Stimulated activated CD8-positive, alpha-beta memory T cell treated with anti-CD3 and anti-CD28 coated beads, Interleukin-12 subunit alpha, Interleukin-12 subunit beta, amount 100 ng/mL, for 1 hour (primary cell): ENCODE data around the gene STOX2.
"Not testable (repeated sequence)": the region's sequence is repeated elsewhere in the genome, so short reads cannot be mapped to it uniquely, and the experiment has no call there.

Experiments used
- DNase-seq: peaks from one replicate; pipeline ENCODE4 v3.0.0-alpha.2; 2020; ENCODE audit warnings: low read depth

The STOX2 gene

GRCh38 chr4:183936574-183937345, 31.7 kb downstream of the STOX2 start:
- DNase-seq = no peak

GRCh38 chr4:183940864-183941263, 35.8 kb downstream of the STOX2 start:
- DNase-seq = no peak

GRCh38 chr4:183941964-183942363, 36.9 kb downstream of the STOX2 start:
- DNase-seq = no peak

- no peak for DNase-seq
These were observed 40.6 kb downstream of the STOX2 start for GRCh38 chr4:183945741-183946140.

GRCh38 chr4:183950536-183950935, 45.4 kb downstream of the STOX2 start:
- DNase-seq = no peak

DNA sequence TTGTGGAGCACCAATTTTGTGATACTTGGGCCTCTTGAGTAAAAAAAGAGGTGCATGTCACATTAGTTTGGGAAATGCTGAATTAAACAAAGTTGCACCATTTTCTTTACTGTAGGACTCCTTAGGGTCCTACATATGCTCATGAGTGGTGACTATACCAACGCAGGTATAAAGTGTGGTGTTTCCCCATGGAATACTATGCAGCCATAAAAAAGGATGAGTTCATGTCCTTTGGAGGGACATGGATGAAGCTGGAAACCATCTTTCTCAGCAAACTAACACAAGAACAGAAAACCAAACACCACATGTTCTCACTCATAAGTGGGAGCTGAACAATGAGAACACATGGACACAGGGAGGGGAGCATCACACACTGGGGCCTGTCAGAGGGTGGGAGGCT, 47.5 kb downstream of the STOX2 start:
- not testable (repeated sequence) for DNase-seq

- DNase-seq = no peak
These were observed 54.4 kb downstream of the STOX2 start for GRCh38 chr4:183959319-183960045.

DNA sequence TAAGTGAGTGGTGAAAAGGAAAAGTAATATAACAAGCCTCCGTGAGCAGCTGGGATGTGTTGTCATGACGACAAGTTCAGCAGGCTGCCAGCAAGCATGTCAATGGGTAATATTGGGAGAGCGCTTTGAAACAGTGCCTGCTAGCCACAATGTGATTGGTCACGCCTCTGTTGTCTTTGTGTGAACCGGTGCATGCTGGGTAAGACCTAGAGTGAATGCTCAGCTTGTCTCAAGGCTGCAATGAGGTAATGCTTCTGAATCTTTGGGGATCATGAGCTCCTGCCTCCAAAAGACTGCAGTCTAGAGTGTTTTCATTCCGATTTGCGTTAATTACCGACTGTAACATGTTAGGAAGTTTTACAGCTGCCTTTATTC, 54.9 kb downstream of the STOX2 start:
- no peak for DNase-seq

- no peak for DNase-seq
These were observed 55.9 kb downstream of the STOX2 start for GRCh38 chr4:183960962-183961541.

- no peak for DNase-seq
These were observed 56.7 kb downstream of the STOX2 start for GRCh38 chr4:183961795-183962194.

- DNase-seq = no peak
These were observed 57.3 kb downstream of the STOX2 start for GRCh38 chr4:183962419-183962818.

- no peak for DNase-seq
These were observed 61.3 kb downstream of the STOX2 start for GRCh38 chr4:183966371-183966770.

DNA sequence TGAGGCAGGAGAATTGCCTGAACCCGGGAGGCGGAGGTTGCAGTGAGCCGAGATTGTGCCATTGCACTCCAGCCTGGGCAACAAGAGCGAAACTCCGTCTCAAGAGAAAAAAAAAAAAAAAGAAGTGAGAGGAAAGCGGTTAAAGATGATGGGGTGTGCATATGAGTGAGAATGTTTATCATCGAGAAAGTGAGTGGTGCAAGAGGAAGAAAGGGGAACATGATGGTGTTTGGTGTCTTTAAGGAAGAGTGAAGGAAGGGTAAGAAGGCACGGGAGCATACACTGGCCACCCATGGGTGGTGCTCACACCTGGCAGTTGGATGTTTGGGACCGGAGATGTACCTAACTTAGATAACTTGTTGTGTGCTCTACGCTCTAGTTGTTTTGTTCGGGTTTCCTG, 62.2 kb downstream of the STOX2 start:
- DNase-seq = no peak

GRCh38 chr4:183968502-183968901, 63.4 kb downstream of the STOX2 start:
- no peak for DNase-seq

- DNase-seq = no peak
These were observed 63.8 kb downstream of the STOX2 start for GRCh38 chr4:183968931-183969330.

GRCh38 chr4:183969596-183969995, 64.5 kb downstream of the STOX2 start:
- DNase-seq = no peak

DNA sequence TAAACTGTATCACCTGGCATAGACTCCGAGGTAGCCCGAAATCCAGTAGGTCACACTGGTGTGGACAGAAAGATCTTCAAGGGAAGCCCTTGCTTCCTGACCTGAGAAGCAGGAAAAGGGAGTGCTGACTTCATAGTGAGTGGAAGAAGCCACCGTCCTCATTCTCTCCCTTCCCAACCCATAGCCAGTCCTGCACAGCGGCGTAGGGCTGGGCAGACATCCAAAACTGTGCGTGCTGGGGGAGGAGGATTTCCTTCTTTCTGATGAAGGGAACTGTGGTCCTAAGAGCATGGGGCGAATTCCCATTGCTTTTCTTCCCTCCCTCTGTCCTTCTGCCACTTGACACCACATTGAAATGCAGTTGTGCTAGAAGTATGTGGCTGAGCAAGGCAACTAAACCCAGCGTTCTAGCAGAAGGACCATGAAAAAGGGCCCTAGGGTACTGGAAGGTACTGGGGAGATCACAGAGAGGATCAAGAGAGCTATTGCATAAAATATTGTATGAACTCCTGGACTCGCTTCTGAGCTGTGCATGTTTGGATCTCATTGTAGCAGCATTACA, 66.9 kb downstream of the STOX2 start:
- no peak for DNase-seq

DNA sequence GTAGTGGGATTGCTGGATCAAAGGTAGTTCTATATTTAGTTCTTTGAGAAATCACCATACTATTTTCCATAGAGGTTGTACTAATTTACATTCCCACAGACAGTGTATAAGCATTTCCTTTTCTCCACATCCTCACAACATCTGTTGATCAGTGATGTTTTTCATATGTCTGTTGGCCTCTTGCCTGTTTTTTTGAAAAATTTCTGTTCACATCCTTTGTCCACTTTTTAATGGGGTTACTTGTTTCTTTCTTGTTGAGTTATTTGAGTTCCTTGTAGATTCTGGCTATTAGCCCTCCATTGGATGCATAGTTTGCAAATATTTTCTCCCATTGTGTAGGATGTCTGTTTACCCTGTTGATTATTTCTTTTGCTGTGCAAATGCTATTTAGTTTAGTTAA, 72.6 kb downstream of the STOX2 start:
- no peak for DNase-seq

GRCh38 chr4:183984566-183984965, 79.5 kb downstream of the STOX2 start:
- DNase-seq = no peak

DNA sequence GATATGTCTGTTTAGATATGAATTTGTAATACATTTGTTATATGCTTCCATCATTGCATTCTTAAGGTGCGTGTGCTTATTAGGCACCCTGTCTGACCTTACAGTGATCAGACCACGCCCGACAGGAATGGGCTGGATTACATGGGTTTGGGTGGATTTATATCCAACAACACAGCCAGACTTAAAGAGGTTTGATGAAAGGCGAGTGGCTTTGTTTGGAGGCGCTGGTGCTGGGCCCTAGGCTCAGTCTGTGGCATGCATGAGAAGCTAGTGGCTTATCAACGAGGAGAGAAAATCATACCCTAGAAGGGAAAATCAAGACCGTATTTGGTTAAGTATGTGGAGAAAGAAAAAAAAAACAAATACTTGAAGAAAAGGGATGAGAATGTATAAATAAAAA, 80.7 kb downstream of the STOX2 start:
- no peak for DNase-seq

DNA sequence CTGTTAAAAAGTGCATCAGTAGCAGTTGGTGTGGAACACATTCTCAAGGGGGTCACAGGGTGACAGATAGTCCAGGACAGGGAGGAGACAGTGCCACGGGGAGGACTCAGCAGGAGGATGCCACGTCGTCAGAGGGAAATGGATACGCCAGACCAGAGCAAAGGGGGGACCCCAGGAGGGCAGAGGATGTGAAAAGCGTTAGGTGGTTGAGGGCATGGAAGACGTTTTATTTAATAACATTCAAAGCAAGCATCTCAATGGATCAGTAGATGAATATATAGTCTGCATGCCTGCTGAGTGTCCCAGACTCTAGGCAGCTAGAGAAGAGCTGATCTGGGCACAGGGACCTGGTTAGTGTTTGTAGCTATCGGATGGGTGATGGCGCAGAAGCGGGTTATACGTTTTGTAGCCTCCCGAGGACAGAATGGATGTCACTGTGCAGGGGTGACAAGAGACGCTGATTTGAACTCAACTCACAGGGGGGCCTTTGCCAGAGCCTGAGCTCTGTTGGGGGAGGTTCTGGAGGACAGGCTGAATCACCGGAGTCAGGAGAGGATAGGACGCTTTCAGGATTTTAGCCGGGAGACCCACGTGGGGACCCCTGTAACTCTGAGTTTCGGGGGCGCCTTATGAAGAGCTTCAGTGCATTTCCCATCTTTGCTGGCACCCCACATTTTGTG, 81.3 kb downstream of the STOX2 start:
- no peak for DNase-seq
